Endodermal cell (in vitro differentiated cells): ENCODE measurements around the gene MARCHF3. TPM values are rescaled to one million over a fixed set of nuclear protein-coding genes. Genes with fewer than 3 reads are reported as not detected.
"Not testable (repeated sequence)": the region's sequence is repeated elsewhere in the genome, so short reads cannot be mapped to it uniquely, and the experiment has no call there.

Experiments
- DNase-seq: peaks from one replicate; pipeline ENCODE4 v3.0.0-alpha.2; 2017
- H3K27ac ChIP-seq: 2 replicates; pipeline ENCODE4 v1.5.1; 2013; ENCODE audit warnings: mild to moderate bottlenecking, low read depth, low read length, moderate library complexity
- H3K27me3 ChIP-seq: 2 replicates; pipeline ENCODE4 v1.6.1; 2013; ENCODE audit warnings: mild to moderate bottlenecking, low read length, moderate library complexity; ENCODE audit not compliant: insufficient read depth, control insufficient read depth, poor library complexity, severe bottlenecking
- H3K36me3 ChIP-seq: 2 replicates; pipeline ENCODE4 v1.7.0; 2013; ENCODE audit warnings: mild to moderate bottlenecking, low read length, moderate library complexity; ENCODE audit not compliant: control insufficient read depth, insufficient read depth
- H3K4me1 ChIP-seq: one replicate; pipeline ENCODE4 v1.7.0; 2013; ENCODE audit warnings: low read length; ENCODE audit not compliant: control insufficient read depth, insufficient read depth
- H3K4me3 ChIP-seq: 2 replicates; pipeline ENCODE4 v1.5.1; 2013; ENCODE audit warnings: mild to moderate bottlenecking, low read length, moderate library complexity
- H3K9ac ChIP-seq: 2 replicates; pipeline ENCODE4 v1.6.1; 2013; ENCODE audit warnings: mild to moderate bottlenecking, low read length, moderate library complexity; ENCODE audit not compliant: poor library complexity, severe bottlenecking; ENCODE audit errors: extremely low read depth
- H3K9me3 ChIP-seq: 2 replicates; pipeline ENCODE4 v1.6.1; 2013; ENCODE audit warnings: mild to moderate bottlenecking, low read length, moderate library complexity; ENCODE audit not compliant: control insufficient read depth
- H3K27ac Mint-ChIP-seq: 2 replicates; pipeline ENCODE4 v1.8.0; 2020; ENCODE audit warnings: mixed read lengths
- H3K27me3 Mint-ChIP-seq: 2 replicates; pipeline ENCODE4 v1.8.0; 2021; ENCODE audit warnings: mild to moderate bottlenecking, mixed read lengths; ENCODE audit not compliant: insufficient read depth
- H3K36me3 Mint-ChIP-seq: 2 replicates; pipeline ENCODE4 v1.8.0; 2020; ENCODE audit warnings: low read depth, mixed read lengths
- H3K4me1 Mint-ChIP-seq: 2 replicates; pipeline ENCODE4 v1.8.0; 2020; ENCODE audit warnings: mixed read lengths
- H3K4me3 Mint-ChIP-seq: 2 replicates; pipeline ENCODE4 v1.8.0; 2020; ENCODE audit warnings: mild to moderate bottlenecking, moderate library complexity, mixed read lengths
- H3K9me3 Mint-ChIP-seq: 2 replicates; pipeline ENCODE4 v1.8.0; 2020; ENCODE audit warnings: mild to moderate bottlenecking, mixed read lengths
- WGBS, 2 experiments: methylation state at CpG; one replicate each; pipeline versions ENCODE4 v1.1.5 to v1.1.7; 2013; ENCODE audit warnings: missing lambda C conversion rate in 2 of 2, mixed read lengths in 1 of 2; ENCODE audit not compliant: insufficient coverage in 1 of 2, insufficient read length in 1 of 2; 5-methylcytosine and 5-hydroxymethylcytosine counted together
- total RNA-seq, 2 donors: library from RNA; stranded (reverse); fragmentation: NEBNext Ultra II Directional in 1 of 2; extraction: Animal tissue kit (Norgen Biotek cat#: 25700) in 1 of 2; gene quantifications; 2 replicates in 1 of 2; 3 replicates in 1 of 2; pipeline ENCODE4 v1.2.1, GENCODE V29; 2021
- TF ChIP-seq, protein P1 (sequence below): fragments of 200-600 bp; sonication (generic); conservative IDR thresholded peaks from 2 replicates; pipeline ENCODE4 v1.5.0; 2021; ENCODE audit warnings: antibody characterized with exemption, mild to moderate bottlenecking

Gene MARCHF3
- total RNA-seq, 2 donors from 2014 or later: 4.4 to 11.3 TPM

DNA sequence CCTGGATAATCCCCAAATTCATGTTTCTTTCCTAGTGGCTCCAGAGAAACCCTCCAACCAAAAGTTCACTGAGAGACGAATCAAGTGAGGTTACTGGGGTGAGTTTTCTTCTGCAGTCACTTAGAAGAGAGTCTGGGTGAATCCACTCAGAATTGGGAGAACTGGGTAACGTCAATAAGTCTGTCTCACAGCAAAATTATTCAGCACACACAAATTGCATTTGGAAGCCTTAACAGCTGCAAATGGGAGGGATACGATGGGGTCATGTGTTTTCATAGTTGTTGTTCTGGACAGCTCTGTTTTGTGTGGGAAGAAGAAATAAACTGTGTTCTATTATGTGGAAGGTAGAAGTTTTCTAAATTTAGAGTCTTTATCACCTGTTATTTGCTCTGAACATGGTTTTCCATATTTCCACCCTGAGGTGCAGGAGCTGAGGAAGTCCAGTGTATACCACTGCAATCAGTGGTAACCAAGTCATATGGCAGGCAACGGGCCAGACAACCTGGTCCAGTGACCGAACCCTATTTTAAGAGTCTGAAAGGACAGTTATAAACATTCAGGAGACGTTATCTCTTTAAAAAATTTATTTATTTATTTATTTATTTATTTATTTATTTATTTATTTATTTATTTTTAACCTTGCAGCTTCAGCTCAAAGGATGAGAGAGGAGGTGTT lies 21.9 kb downstream of the MARCHF3 start:
- Histone ChIP-seq H3K4me1 (no peaks in the 10 kb centered on the region), H3K27ac (no peak overlapping the region), H3K27me3 (no peaks in the 10 kb centered on the region), H3K9me3 (no peaks in the 10 kb centered on the region), H3K36me3 (no peaks in the 10 kb centered on the region), H3K4me3 (no peak overlapping the region), H3K9ac (no peak overlapping the region)
- 80 to 95% methylated on average over 2 to 5 of the region's 6 CpGs for WGBS, 2 experiments
- TF ChIP-seq, protein P1, sequence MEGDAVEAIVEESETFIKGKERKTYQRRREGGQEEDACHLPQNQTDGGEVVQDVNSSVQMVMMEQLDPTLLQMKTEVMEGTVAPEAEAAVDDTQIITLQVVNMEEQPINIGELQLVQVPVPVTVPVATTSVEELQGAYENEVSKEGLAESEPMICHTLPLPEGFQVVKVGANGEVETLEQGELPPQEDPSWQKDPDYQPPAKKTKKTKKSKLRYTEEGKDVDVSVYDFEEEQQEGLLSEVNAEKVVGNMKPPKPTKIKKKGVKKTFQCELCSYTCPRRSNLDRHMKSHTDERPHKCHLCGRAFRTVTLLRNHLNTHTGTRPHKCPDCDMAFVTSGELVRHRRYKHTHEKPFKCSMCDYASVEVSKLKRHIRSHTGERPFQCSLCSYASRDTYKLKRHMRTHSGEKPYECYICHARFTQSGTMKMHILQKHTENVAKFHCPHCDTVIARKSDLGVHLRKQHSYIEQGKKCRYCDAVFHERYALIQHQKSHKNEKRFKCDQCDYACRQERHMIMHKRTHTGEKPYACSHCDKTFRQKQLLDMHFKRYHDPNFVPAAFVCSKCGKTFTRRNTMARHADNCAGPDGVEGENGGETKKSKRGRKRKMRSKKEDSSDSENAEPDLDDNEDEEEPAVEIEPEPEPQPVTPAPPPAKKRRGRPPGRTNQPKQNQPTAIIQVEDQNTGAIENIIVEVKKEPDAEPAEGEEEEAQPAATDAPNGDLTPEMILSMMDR: no peak
- Mint-ChIP-seq H3K27me3 (no peaks in the 10 kb centered on the region), H3K27ac (no peak overlapping the region), H3K4me1 (no peaks in the 10 kb centered on the region), H3K4me3 (no peak overlapping the region), H3K9me3 (no peaks in the 10 kb centered on the region), H3K36me3 (no peaks in the 10 kb centered on the region)
- DNase-seq: no peak

- no peak overlapping the region for H3K4me3 Mint-ChIP-seq
These were observed 22.8 kb downstream of the MARCHF3 start for GRCh38 chr5:127007522-127007921.

DNA sequence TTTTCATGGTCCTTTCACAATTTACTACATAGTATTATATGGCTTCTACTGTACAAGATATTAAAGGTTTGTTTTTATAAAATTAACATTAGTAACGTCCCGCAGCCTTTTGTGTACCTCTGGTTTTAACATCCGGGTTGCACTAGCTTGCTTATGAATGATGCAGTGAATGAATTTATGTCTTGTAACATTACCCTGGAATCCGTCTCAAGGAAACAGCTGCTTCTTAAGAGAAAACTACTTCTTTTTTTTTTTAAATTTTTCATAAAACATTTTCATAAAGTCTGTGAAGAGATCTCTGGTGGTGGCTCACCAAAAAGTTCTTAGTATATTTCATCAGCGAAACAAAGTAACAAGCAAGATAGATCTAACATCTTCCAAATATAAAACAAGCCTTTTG lies 23.6 kb downstream of the MARCHF3 start:
- Mint-ChIP-seq H3K9me3 (no peaks in the 10 kb centered on the region), H3K4me1 (peaks cover 2% of the 10 kb centered on the region), H3K4me3 (no peak overlapping the region), H3K36me3 (no peaks in the 10 kb centered on the region), H3K27me3 (no peaks in the 10 kb centered on the region), H3K27ac (no peak overlapping the region)
- Histone ChIP-seq H3K4me1 (peaks cover 3% of the 10 kb centered on the region), H3K9me3 (no peaks in the 10 kb centered on the region), H3K9ac (no peak overlapping the region), H3K27ac (no peak overlapping the region), H3K27me3 (no peaks in the 10 kb centered on the region), H3K36me3 (no peaks in the 10 kb centered on the region), H3K4me3 (no peak overlapping the region)
- TF ChIP-seq, protein P1: no peak
- WGBS, 2 experiments: 93 to 95% methylated on average over 3 to 5 of the region's 5 CpGs
- no peak for DNase-seq

More at GRCh38 chr5:127007522-127007921, 22.8 kb downstream of the MARCHF3 start:
- no peak overlapping the region for H3K4me3 ChIP-seq
- DNase-seq: no peak
- TF ChIP-seq, protein P1: no peak
- no peak overlapping the region for H3K27ac Mint-ChIP-seq
- H3K9me3 ChIP-seq: no peaks in the 10 kb centered on the region
- no peaks in the 10 kb centered on the region for H3K36me3 ChIP-seq
- no peaks in the 10 kb centered on the region for H3K9me3 Mint-ChIP-seq
- no peaks in the 10 kb centered on the region for H3K36me3 Mint-ChIP-seq
- H3K9ac ChIP-seq: no peak overlapping the region
- no peaks in the 10 kb centered on the region for H3K27me3 ChIP-seq
- H3K27me3 Mint-ChIP-seq: no peaks in the 10 kb centered on the region
- H3K4me1 ChIP-seq: no peaks in the 10 kb centered on the region
- no peak overlapping the region for H3K27ac ChIP-seq
- no peaks in the 10 kb centered on the region for H3K4me1 Mint-ChIP-seq
- no CpG with 5 or more reads among the region's 1 CpG for WGBS, 2 experiments

DNA sequence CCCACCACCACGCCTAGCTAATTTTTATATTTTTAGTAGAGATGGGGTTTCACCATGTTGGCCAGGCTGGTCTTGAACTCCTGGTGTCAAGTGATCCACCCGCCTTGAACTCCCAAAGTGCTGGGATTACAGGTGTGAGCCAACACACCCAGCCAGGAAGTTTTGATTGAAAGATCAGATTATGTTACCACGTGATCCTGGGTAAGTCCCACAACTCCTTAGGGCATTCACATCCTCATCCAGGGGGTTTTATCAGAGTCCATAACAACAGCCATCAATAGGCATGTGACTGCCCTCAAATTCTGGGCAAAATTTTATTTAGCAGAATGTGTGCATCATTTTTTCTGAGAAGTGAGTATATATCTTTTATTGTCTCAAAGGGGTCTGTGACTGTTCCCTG lies 25.1 kb downstream of the MARCHF3 start:
- H3K4me3 Mint-ChIP-seq, H3K9me3 ChIP-seq, DNase-seq, H3K9ac ChIP-seq, H3K36me3 Mint-ChIP-seq, H3K9me3 Mint-ChIP-seq, H3K27me3 ChIP-seq, H3K4me1 ChIP-seq, H3K27me3 Mint-ChIP-seq, H3K27ac ChIP-seq, H3K4me3 ChIP-seq, H3K36me3 ChIP-seq, H3K27ac Mint-ChIP-seq, H3K4me1 Mint-ChIP-seq: not testable (repeated sequence)
- WGBS, 2 experiments: 80 to 89% methylated on average over 3 of the region's 3 CpGs
